Neuronal stem cell (in vitro differentiated cells): Measurements from ENCODE around the gene TBC1D3I.
"Not testable (repeated sequence)": the region's sequence is repeated elsewhere in the genome, so short reads cannot be mapped to it uniquely, and the experiment has no call there.

Experiments used
- DNase-seq: peaks from one replicate; pipeline ENCODE4 v3.0.0-alpha.2; 2013; ENCODE audit warnings: low spot score
- H2AFZ ChIP-seq: one replicate; pipeline ENCODE4 v1.6.1; 2013; ENCODE audit warnings: mild to moderate bottlenecking, low read length, inconsistent platforms
- H2AK5ac ChIP-seq: 2 replicates; pipeline ENCODE4 v1.6.1; 2013; ENCODE audit warnings: low read depth, mild to moderate bottlenecking, inconsistent platforms, low read length, moderate library complexity, mixed read lengths
- H2BK120ac ChIP-seq: 2 replicates; pipeline ENCODE4 v1.6.1; 2013; ENCODE audit warnings: low read depth, mild to moderate bottlenecking, inconsistent platforms, low read length, moderate library complexity, mixed read lengths
- H2BK12ac ChIP-seq: one replicate; pipeline ENCODE4 v1.6.1; 2013; ENCODE audit warnings: low read length, inconsistent platforms
- H2BK15ac ChIP-seq: 2 replicates; pipeline ENCODE4 v1.6.1; 2013; ENCODE audit warnings: mild to moderate bottlenecking, low read length, inconsistent platforms, mixed read lengths
- H2BK5ac ChIP-seq: one replicate; pipeline ENCODE4 v1.6.1; 2013; ENCODE audit warnings: inconsistent platforms, mild to moderate bottlenecking, low read length, moderate library complexity
- H3K14ac ChIP-seq: one replicate; pipeline ENCODE4 v1.6.1; 2013; ENCODE audit warnings: low read length, inconsistent platforms
- H3K18ac ChIP-seq: 2 replicates; pipeline ENCODE4 v1.6.1; 2013; ENCODE audit warnings: low read length, inconsistent platforms
- H3K23ac ChIP-seq: 2 replicates; pipeline ENCODE4 v1.6.1; 2013; ENCODE audit warnings: low read depth, mild to moderate bottlenecking, mixed read lengths, low read length, inconsistent platforms; ENCODE audit not compliant: poor library complexity
- H3K27ac ChIP-seq: replicated peaks from 3 replicates; pipeline ENCODE4 v1.5.1; 2013; ENCODE audit warnings: low read length, inconsistent platforms
- H3K27me3 ChIP-seq, 3 experiments: 2 replicates each; pipeline ENCODE4 v1.6.1; 2013; ENCODE audit warnings: low read length in 3 of 3, mild to moderate bottlenecking in 2 of 3, inconsistent platforms in 1 of 3, low read depth in 1 of 3, mixed read lengths in 1 of 3, moderate library complexity in 1 of 3; ENCODE audit not compliant: control insufficient read depth in 3 of 3, insufficient read depth in 3 of 3
- H3K36me3 ChIP-seq, 2 donors: replicated peaks in 1 of 2; 2 replicates each; pipeline ENCODE4 v1.6.1; 2013; ENCODE audit warnings: low read length in 2 of 2; ENCODE audit not compliant: control insufficient read depth in 2 of 2, insufficient read depth in 2 of 2
- H3K4ac ChIP-seq: 2 replicates; pipeline ENCODE4 v1.6.1; 2013; ENCODE audit warnings: inconsistent platforms, mild to moderate bottlenecking, low read length, moderate library complexity
- H3K4me1 ChIP-seq, 2 donors: 1 replicate in 1 of 2; 2 replicates in 1 of 2; pipeline ENCODE4 v1.6.1; 2013; ENCODE audit warnings: low read length in 2 of 2, low read depth in 1 of 2; ENCODE audit not compliant: control insufficient read depth in 2 of 2, insufficient read depth in 1 of 2
- H3K4me2 ChIP-seq: one replicate; pipeline ENCODE4 v1.6.1; 2013; ENCODE audit warnings: mild to moderate bottlenecking, low read length, inconsistent platforms; ENCODE audit not compliant: insufficient read depth, poor library complexity, severe bottlenecking
- H3K4me3 ChIP-seq, 2 donors: 2 replicates each; pipeline ENCODE4 v1.5.1; 2013; ENCODE audit warnings: low read length in 2 of 2, mild to moderate bottlenecking in 2 of 2, inconsistent platforms in 1 of 2, moderate library complexity in 1 of 2
- H3K79me1 ChIP-seq: one replicate; pipeline ENCODE4 v1.6.1; 2013; ENCODE audit warnings: low read depth, mild to moderate bottlenecking, inconsistent platforms, low read length, moderate library complexity
- H3K9ac ChIP-seq: one replicate; pipeline ENCODE4 v1.6.1; 2013; ENCODE audit warnings: mild to moderate bottlenecking, low read depth, low read length, inconsistent platforms; ENCODE audit not compliant: poor library complexity
- H3K9me3 ChIP-seq, 2 donors: replicated peaks in 1 of 2; 2 replicates each; pipeline versions ENCODE3 to v1.6.1; 2013; ENCODE audit warnings: low read length in 2 of 2, mild to moderate bottlenecking in 2 of 2, inconsistent platforms in 1 of 2, low read depth in 1 of 2, mixed read lengths in 1 of 2, moderate library complexity in 1 of 2; ENCODE audit not compliant: control insufficient read depth in 2 of 2, insufficient read depth in 1 of 2
- H4K8ac ChIP-seq: one replicate; pipeline ENCODE4 v1.6.1; 2013; ENCODE audit warnings: low read depth, mild to moderate bottlenecking, inconsistent platforms, low read length, moderate library complexity
- H4K91ac ChIP-seq: one replicate; pipeline ENCODE4 v1.6.1; 2013; ENCODE audit warnings: low read length, low read depth, mild to moderate bottlenecking, inconsistent platforms; ENCODE audit not compliant: poor library complexity
- WGBS, 2 donors: extraction: QIAGEN DNeasy Blood & Tissue Kit; methylation state at CpG; one replicate each; pipeline ENCODE4 v1.1.7; 2013; ENCODE audit warnings: missing lambda C conversion rate in 2 of 2, mixed read lengths in 1 of 2; ENCODE audit not compliant: insufficient read length in 2 of 2, insufficient replicate concordance in 1 of 2; ENCODE audit errors: extremely low coverage in 2 of 2; 5-methylcytosine and 5-hydroxymethylcytosine counted together

The TBC1D3I gene

GRCh38 chr17:36221581-36222100 lies 42.7 kb downstream of the TBC1D3I start:
- H3K27me3 ChIP-seq, H2BK15ac ChIP-seq, H2AK5ac ChIP-seq, H2BK12ac ChIP-seq, H3K79me1 ChIP-seq, H2BK5ac ChIP-seq, H3K23ac ChIP-seq, H3K4me3 ChIP-seq, H3K9ac ChIP-seq, H3K27ac ChIP-seq, H4K91ac ChIP-seq, H2BK120ac ChIP-seq, H3K14ac ChIP-seq, H3K4ac ChIP-seq, H3K4me2 ChIP-seq, H3K4me1 ChIP-seq, H2AFZ ChIP-seq, H3K18ac ChIP-seq, DNase-seq, H3K9me3 ChIP-seq, H4K8ac ChIP-seq, H3K36me3 ChIP-seq: not testable (repeated sequence)
- WGBS, 2 donors = no CpG with 5 or more reads among the region's 4 CpGs

GRCh38 chr17:36220737-36221580 lies 43.4 kb downstream of the TBC1D3I start:
- H2BK12ac ChIP-seq, H3K9me3 ChIP-seq, H3K27ac ChIP-seq, H2BK15ac ChIP-seq, H3K23ac ChIP-seq, H2AFZ ChIP-seq, H3K36me3 ChIP-seq, H3K79me1 ChIP-seq, H3K18ac ChIP-seq, H4K91ac ChIP-seq, DNase-seq, H3K4me1 ChIP-seq, H2AK5ac ChIP-seq, H2BK120ac ChIP-seq, H3K9ac ChIP-seq, H3K4me2 ChIP-seq, H4K8ac ChIP-seq, H3K14ac ChIP-seq, H3K4me3 ChIP-seq, H3K27me3 ChIP-seq, H2BK5ac ChIP-seq, H3K4ac ChIP-seq: not testable (repeated sequence)
- no CpG with 5 or more reads among the region's 3 CpGs for WGBS, 2 donors

- H2BK15ac ChIP-seq, H2AK5ac ChIP-seq, H3K4me3 ChIP-seq, H3K4ac ChIP-seq, H2BK5ac ChIP-seq, H3K27me3 ChIP-seq, H4K91ac ChIP-seq, H3K18ac ChIP-seq, H3K23ac ChIP-seq, H2AFZ ChIP-seq, H3K27ac ChIP-seq, H4K8ac ChIP-seq, H3K36me3 ChIP-seq, H2BK120ac ChIP-seq, H3K79me1 ChIP-seq, H3K4me2 ChIP-seq, H3K14ac ChIP-seq, DNase-seq, H3K9ac ChIP-seq, H3K9me3 ChIP-seq, H2BK12ac ChIP-seq, H3K4me1 ChIP-seq: not testable (repeated sequence)
- WGBS, 2 donors = no CpG with 5 or more reads among the region's 1 CpG
These were observed 44.8 kb downstream of the TBC1D3I start for GRCh38 chr17:36219556-36219955.

GRCh38 chr17:36215406-36216308 lies 48.7 kb downstream of the TBC1D3I start:
- not testable (repeated sequence) for H3K4me1 ChIP-seq, H3K23ac ChIP-seq, H3K79me1 ChIP-seq, H3K18ac ChIP-seq, H4K8ac ChIP-seq, H2BK15ac ChIP-seq, H3K27ac ChIP-seq, H3K14ac ChIP-seq, H2AFZ ChIP-seq, DNase-seq, H3K4ac ChIP-seq, H3K4me2 ChIP-seq, H3K4me3 ChIP-seq, H3K36me3 ChIP-seq, H2BK5ac ChIP-seq, H3K9me3 ChIP-seq, H3K9ac ChIP-seq, H3K27me3 ChIP-seq, H4K91ac ChIP-seq, H2AK5ac ChIP-seq, H2BK12ac ChIP-seq
- peak overlapping the region; percentile 41 for H2BK120ac ChIP-seq
- no CpG with 5 or more reads among the region's 7 CpGs for WGBS, 2 donors
